NCI-H1436 (cell line): ENCODE results near the gene ADARB1.

Experiments used
- DNase-seq: peaks from one replicate; lab custom pipeline; 2025; lab: John Stamatoyannopoulos, UW

ADARB1 gene

DNA sequence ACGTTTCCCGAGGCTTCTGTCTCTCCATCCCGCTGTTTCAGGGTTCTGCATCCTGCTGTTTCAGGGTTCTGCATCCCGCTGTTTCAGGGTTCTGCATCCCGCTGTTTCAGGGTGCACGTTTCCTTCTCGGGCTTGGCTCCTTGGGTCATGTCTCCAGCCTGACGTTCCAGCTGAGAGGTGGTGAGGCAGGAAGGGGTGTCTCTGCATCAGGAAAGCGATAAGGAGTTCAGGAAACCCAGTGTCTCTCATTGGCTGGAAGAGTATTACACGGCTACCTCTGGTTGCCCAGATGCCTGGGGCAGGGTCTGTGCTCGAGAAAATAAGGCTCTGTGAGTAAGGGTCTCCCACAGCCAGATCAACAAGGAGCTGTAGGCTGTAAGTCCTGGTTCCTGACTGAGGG, 21.1 kb downstream of the ADARB1 start:
- DNase-seq, result no peak

DNA sequence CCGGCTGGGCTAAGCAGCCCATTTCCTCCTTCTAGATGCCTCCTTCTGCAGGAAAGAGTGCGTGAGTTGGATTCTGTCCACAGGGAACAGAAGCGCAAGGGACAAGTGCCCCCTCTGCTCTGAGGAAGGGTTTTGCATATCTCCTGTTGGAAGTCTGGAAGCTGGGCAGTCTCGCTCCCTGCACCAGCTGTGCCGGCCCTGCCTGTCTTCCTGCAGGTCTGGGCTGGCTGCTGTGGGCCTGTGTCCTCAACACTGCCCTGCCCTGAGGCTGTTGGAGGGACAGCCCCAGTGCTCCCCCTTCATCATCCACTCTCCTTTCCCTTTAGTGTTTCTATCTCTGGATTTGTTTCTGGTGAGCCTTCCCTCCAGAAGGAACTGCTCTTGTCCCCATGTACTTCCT, 21.8 kb downstream of the ADARB1 start:
- DNase-seq, result no peak

DNA sequence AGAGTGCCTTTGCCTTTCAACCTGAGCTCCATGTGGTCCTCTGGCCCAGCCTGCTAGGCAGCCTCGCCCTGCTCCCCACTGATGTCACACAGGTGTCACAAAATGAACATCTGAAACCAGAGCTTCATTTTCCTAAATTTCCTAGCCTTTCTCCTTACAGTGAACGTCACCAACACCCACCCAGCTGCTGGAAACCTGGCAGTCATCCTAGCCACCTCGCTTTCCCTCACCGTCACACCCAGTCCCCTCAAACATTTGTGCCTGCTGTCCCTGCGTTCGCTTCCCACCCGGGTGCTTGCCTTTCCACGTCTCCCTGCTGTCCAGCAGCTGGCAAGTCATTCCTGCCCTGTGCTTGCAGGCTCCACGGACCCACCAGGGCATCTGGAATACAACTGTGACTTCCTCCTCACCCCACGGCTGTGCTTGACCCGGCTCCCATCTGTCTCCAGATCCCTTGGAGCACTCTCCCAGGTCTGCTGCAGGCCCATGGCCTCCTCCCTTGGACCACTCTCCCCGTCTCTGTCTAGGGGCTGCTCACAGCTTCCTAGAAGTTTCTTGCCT, 23.5 kb downstream of the ADARB1 start:
- no peak for DNase-seq

DNA sequence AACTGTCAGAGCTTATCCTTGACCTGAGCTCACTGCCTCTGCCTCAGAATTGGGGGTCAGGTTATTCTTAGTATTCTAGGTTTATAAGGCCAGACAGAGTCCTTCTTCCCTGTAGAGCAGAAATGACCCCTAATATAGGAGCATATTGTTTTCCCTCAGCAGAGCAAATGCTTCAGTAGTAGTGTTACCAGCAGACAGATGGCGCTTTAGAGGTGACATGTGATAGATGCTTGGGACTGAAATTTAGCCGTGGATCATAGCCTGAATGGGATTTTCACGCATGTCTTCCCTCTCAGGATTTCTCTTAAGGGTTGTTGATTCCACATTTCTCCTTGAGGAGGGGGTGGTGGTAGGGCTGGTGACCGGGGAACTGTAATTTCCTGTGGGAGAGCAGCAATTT, 24.5 kb downstream of the ADARB1 start:
- DNase-seq, result no peak

DNA sequence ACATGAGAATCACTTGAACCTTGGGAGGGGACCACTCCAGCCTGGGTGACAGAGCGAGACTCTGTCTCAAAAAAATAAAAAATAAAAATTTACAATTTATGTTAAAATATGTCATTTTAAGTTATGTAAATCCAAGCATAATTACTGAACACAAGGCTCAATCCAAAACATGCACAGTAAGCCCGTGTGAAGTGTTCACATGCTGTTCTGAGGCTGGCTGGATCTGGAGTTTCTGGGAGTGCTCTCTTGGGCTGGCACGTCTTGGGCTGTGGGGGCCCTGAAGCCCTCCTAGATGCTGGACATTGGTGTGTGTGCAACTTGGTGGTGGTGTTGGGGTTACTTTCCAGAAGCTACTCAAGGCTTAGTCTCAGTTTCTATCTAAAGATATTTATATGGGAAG, 25.2 kb downstream of the ADARB1 start:
- DNase-seq, result no peak

DNA sequence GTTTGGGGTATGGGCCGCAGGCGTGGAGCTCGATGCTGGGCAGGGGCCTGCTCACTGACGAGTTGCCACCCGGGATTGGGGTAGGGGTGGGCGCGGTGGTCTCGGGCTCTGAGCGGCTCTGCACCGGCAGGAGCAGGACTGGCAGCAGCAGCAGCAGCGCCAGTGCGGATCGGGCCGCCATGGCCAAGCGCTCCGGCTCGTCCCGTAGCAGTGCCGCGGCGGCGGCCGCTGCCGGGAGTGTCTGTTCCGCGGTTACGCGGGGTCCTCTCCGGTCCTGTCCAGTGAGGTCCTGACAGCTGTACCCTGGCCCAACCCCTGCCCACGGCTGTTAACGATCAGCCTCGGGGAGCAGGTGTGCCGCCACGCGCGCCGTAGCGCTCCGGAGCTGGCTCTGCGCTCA, 26.5 kb downstream of the ADARB1 start:
- DNase-seq, result no peak

DNA sequence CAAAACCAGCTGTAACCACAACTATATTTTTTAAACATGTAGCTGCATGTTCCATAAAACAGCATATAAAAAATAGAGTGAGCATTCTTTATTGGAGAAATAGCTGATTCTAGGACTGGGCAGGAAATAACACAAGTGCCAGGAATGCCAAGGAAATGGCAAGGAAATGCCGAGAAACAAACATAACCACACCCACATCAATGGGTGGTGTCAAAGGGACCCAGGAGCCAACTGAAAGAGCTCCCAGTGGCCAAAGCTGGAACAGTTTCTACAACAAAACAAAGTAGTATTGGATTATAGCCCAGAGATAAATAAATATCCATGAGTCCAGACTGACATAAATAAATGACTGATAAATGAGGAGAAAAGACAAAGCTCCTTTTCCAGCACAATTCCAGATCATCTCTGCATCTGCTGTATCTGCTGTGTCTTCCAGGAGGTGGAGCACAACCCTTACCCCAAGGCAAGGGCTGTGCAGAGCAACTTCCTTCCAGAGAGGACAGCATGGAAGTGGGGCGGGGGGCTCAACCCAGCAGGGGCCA, 28.1 kb downstream of the ADARB1 start:
- DNase-seq, result no peak

DNA sequence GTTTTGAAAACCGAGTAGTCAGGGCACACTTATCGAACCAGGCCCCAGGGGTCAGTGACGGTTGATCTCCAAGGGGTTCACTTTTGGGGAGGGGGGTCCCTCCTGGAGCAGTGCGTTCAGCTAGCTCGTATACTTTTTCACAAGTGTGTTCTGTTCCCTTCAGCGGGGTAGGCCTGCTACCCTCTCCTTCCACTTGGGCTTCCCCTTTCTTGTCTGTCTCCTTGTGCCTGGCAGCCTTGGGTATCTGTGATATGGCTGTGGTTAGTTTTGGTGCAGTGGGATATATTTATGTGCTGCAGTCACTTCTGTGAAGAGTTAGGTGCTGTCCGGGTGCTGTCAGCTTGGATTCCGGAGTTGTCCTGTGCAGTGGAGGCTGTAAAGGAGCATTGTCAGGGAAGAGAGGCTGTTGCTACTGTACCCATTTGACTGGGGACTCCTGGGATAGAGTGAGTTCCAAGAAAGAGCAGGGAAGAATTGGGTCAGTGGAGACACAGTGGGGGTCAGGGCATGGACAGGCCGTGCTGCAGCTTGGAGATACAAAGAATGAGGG, 29.7 kb downstream of the ADARB1 start:
- DNase-seq, result no peak

DNA sequence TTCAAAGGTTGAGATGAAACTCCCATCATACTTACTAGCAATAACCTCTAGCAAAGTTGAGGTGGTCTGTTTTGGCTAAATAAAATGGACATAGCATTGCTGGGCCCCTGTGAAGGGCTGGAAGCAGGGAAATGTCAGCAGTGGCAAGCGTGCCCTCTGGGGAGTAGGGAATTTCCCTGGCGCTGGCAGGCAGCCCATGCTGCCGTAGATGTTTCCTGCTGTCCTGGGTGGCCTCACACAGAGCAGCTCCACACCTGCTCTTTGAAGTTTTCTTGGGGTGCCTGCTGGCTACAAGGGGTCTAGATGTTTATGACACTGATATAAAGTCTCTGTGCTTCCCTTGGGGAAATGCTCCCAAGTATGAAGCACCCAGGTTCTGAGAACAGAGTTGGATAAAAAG, 30.2 kb downstream of the ADARB1 start:
- no peak for DNase-seq

DNA sequence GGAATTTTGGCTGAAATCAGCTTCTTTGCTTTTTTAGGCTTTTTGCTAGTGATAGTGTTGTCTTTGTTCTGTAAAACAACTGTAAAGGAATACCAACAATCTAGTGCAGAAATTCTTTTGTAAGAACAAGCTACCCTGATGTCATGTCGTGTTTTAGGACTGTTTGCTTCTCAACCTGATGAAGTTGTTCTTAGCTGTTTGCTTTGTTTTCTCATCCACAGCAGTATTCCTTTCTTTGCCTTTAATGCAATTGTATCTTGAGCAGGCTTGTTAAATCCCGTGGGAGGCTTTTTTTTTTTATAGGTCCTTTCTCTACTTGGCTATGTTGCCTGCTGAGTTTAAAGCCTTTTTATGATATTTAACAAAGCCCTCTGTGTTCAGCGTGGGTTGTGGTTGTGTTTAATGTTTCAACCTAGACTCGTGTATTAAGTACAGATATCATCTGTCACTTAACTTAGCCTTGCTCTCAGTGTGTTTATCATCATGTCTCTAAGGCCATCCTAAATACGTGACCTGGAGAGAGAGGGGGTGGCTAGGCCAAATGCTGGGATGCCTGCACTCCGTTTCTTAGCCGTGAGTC, 31.6 kb downstream of the ADARB1 start:
- no peak for DNase-seq

DNA sequence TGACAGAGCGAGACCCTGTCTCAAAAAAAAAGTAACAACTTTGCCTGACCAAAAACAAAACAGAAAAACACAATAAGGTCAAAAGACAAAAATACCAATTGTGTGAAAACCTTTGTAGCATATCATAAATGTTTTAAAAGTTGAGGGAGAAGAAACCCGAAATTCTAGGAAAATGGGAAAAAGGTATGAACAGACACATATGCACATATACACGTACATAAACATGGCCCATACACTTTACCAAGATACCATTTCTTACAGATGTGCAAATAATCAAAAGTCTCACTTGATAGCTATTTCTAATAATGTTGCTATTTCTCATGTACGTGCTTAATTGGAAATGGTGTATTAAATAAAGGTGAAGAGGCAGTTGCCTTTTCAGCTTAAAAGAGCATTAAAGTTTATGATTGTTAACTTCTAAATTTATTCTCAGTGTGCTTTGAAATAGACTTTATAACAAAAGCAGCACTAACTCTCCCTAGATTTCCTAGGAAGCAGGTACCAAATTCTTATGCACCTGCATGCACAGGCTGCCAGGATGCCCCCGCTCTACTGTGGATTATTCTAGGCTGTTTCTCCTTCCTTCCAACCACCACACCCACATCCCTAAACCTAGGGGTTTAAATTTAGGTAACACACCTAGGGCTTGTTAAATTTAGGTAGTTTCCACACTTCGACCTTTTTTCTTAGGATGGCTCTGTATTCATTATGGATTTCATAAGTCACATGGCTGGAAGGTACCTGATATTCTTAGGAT, 33.8 kb downstream of the ADARB1 start:
- DNase-seq, result no peak

DNA sequence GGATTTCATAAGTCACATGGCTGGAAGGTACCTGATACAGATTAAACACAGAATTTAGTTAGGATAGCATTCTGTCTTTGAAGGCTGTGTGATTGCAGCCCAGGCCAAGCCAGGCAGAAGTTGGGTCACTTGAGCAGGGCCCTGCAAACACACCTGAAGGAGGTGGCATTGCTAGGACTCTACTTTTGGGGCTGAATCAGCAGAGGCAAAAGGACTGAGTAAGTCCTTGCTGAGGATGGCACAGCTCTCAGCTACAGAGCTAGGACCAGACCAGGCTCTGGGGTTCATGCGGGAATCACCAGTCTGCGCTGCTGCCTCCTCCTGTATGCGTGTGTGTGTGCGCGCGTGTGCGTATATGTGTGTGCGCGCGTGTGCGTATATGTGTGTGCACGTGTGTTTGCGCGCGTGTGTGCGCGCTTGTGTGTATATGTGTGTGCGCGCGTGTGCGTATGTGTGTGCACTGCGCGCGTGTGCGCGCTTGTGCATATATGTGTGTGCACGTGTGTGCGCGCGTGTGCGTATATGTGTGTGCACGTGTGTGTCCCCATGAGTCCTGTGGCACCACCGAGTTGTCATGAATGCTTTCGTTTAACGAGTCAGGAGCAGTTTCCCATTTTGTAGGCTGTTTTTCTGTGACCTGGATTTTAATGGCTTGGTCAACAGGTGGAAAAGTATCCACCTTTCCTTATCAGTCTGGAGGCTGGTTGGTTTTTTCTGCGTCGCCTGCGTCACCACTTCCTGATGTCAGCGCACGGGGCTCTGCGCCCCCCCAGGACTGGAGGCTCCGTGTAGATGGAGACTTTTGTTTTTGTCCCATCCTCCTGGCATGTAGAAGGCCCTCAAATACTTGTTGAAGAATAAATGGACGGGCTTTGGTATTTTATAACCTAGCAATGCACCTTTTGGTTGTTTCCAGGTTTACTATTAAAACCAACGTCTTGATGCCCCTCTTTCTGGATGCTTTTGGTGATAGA, 34.7 kb downstream of the ADARB1 start:
- DNase-seq, result no peak

DNA sequence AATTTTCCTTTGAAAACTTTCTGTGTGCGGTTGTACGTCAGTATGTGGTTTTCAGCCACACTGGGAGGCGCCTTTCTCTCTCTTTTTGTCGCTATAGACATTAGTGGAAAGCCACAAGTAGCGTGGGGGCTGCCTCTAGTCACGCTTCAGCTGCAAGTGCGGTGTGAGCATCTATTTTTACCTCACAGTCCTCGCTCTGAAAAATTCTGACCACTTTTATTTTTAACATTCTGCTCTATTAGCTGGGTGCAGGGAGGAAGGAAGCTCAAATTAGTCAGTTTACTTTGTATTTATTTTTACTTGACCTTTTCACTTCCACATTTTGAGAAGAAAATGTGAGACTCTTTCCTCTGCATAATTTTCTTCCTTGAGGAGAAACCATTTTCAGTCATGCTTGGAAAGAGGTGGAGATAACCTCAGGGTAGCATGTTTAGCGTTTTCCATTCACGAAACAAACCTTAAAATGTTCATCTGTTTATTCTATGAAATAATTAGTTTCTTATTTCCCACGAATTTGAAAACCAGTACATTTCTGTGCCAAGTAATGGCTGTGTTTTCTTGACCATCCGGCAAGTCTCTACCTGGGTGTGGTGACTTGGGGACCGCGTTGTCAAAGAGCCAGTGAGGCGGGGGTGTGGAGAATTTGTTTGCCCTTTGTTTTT, 35.6 kb downstream of the ADARB1 start:
- DNase-seq, result no peak

DNA sequence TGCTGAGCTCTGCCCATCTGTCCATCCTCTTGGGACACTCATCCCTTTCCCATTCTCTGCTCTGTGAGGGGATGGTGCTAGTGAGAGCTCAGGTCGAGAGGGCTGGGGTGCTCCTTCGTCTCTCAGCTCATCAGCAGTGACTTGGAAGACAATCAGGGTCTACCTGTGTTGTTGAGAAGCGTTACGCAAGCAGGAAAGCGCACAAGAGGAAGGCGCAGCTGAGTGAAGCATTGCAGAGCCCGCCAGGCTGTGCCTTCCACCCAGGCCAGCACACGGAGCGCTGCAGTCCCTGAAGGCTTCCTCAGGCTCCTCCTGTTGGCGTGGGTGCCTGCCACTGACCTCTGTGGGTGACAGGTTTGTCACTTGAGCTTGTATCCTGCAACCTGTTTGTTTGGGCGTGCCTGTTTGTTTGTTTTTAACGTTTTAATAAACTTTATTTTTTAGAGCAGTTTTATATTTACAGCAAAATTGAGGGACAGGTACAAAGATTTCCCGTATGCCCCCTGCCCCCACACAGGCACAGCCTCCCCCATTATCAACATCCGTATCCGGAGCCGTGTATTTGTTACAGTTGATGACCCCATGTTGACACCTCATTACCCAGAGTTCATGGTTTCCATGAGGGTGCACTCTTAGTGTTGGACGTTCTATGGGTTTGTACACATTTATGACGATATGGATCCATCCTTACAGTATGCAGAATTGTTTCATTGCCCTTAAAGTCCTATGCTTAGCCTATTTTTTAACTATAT, 36.7 kb downstream of the ADARB1 start:
- DNase-seq, result no peak

DNA sequence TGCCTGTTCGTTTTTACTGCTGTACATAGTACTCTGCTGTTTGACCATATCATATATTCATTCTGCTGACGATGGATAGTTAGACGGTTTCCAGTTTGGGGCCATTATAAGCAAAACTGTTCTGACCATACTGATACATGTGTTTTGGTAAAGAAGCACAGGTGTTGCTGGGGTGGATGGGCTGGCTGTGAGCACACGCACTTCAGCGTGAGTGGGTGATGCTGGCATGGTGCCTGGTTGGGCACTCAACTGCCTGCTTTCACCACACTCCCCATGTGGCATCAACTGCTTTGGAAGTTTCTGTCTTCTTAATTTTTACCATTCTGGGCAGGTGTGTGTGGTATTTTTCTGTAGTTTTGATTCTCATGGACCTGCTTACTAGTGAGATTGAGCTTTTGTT, 37.3 kb downstream of the ADARB1 start:
- no peak for DNase-seq

DNA sequence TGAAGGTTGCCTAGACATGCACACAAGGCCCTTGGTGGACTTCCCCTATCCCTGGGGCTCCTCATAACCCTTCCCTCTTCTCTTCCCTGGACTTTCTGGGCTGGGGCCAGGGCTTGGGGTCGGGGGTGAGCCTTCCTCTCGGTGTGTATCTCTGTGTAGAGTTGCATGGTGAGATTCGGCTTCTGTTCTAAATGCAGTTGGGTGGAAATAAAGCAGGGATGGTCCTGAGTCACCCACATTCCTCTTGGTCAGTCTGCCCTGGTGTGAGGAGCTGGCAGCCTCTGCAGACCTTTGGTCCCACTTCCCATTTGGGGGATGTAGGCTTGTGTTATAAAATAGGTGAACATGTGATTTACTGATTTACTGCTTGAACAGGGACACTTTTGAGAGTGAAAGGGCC, 38.0 kb downstream of the ADARB1 start:
- DNase-seq, result no peak

DNA sequence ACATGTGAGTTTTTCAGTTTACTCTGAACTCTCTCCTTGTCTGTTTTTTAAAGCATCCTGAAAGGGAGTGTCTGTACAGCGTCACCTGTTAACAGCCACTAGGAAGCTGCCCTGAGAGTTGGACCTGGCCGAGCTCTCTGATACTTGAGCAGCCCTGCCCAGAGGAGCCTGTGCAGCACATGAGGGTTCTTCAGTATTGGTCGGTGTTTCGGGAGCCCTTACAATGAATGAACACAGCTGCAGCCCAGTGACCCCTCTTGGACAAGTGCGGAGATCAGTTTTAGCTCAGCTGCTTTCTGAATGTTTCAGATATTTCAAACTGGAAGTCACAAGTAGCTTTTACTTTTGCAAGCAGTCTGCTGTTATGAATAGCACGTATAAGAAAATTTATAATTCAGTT, 39.2 kb downstream of the ADARB1 start:
- no peak for DNase-seq

DNA sequence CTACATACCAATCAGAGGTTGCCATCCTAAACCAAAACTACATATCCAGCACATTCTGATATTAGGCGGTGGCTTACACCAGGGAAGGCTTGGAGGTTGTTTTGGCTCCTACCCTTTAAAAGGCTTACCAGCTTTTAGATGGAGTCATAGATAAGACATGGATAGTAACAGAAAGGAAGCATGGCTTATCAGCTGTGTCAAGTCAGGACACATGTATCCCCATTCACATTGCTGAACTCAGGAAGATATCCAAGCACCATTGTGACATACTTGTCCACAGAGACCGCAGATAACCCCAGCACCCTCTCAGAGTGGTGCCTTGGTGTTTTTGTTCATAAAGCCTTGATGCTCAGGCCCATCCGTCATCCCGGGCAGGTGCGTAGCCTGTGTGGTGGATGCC, 39.7 kb downstream of the ADARB1 start:
- no peak for DNase-seq

DNA sequence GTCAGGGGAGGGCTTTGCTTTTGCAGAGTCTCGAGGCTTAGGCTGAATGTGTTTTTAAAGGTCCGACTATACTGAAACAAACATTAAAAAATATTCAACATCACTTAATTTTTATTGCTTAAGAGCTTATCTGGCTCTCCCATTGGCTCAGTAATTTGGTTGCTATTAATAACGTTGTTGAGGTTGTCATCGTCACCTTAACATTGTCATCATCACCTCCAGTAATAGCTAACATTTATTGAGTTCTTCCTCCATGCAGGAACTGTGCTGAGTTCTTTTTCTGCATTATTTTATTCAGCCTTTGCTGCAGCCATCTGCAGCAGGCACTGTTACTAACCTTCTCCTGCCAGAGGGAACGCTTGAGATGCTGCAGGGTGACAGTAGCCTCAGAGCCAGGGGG, 40.1 kb downstream of the ADARB1 start:
- no peak for DNase-seq

DNA sequence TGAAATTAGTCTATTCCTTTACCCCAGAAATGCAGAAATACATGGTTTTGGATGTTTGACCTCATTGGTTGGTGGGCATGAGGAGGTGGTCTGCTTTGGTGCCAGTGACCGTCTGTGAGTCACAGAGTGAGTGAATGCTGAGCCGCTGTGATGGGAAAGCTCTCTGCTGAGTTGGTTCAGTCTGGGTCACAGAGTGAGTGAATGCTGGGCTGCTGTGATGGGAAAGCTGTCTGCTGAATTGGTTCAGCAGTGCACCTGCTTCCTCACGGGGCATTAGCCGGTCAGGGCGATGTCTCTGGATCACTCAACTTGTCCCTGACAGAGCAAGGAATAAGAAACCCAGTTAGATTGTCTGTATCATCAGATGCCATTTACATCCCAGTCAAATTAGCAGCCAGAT, 40.8 kb downstream of the ADARB1 start:
- DNase-seq, result no peak

DNA sequence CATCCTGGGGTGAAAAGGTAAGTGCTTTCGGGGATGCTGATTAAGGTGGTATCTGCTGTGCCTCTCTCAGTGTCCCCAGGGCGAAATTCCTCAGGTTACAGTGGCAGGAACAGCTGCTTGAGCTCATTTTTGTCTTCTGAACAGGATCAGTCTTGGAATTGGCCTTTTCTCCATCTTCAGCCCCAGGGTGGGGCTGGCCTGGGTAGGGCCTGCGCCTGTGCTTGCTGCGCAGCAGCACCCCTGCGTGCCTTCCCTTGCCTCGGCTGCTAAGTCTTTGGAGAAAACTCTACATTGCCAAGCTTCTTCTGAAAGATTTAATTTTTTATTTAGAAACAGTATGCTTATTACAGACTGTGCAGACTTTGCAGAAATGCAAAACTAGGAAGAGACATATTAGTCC, 41.7 kb downstream of the ADARB1 start:
- no peak for DNase-seq
